Germinal center (tissue), 1 donor: ENCODE measurements around the gene COG4.
A peak's percentile ranks its signal among the peaks of the same experiment; 100 is the strongest.

Experiments used
- DNase-seq: peaks from one replicate; pipeline ENCODE4 v3.0.0; 2012; ENCODE audit warnings: mixed read lengths, low spot score

COG4 gene

GRCh38 chr16:70480127-70481105, 42.9 kb downstream of the COG4 start:
- DNase-seq: no peak

- no peak for DNase-seq
Measured at GRCh38 chr16:70478912-70479341, 44.4 kb downstream of the COG4 start.

GRCh38 chr16:70478169-70478568, 45.2 kb downstream of the COG4 start:
- no peak for DNase-seq

- DNase-seq: peak; percentile 45
Measured at GRCh38 chr16:70476272-70477020, 46.9 kb downstream of the COG4 start.

- DNase-seq: no peak
Measured at GRCh38 chr16:70475054-70475871, 48.1 kb downstream of the COG4 start.

GRCh38 chr16:70474320-70475053, 48.9 kb downstream of the COG4 start:
- no peak for DNase-seq

GRCh38 chr16:70473446-70474319, 49.7 kb downstream of the COG4 start:
- DNase-seq: peak; percentile 51

GRCh38 chr16:70472786-70473433, 50.4 kb downstream of the COG4 start:
- DNase-seq: no peak

GRCh38 chr16:70470927-70471341, 52.4 kb downstream of the COG4 start:
- DNase-seq: no peak

GRCh38 chr16:70470141-70470926, 53.0 kb downstream of the COG4 start:
- DNase-seq: no peak

GRCh38 chr16:70468776-70469525, 54.4 kb downstream of the COG4 start:
- DNase-seq: no peak

- DNase-seq: no peak
Measured at GRCh38 chr16:70467608-70468007, 55.7 kb downstream of the COG4 start.

GRCh38 chr16:70467113-70467512, 56.2 kb downstream of the COG4 start:
- DNase-seq: no peak

GRCh38 chr16:70466805-70467076, 56.6 kb downstream of the COG4 start:
- DNase-seq: no peak

- DNase-seq: no peak
Measured at GRCh38 chr16:70465999-70466804, 57.2 kb downstream of the COG4 start.

GRCh38 chr16:70463235-70463634, 60.1 kb downstream of the COG4 start:
- DNase-seq: no peak

- DNase-seq: no peak
Measured at GRCh38 chr16:70460737-70461261, 62.6 kb downstream of the COG4 start.
